DMS 273 treated with DMSO at 0.1 percent for 48 hours (cell line): ENCODE results near the gene RBM33.
"Not testable (repeated sequence)": the region's sequence is repeated elsewhere in the genome, so short reads cannot be mapped to it uniquely, and the experiment has no call there.

Experiments used
- DNase-seq: peaks from one replicate; lab custom pipeline; 2025; lab: John Stamatoyannopoulos, UW

RBM33 gene

GRCh38 chr7:155644178-155644970 lies at the start of gene RBM33:
Gene RBM33, plus strand, starts transcription at chr7:155644661. Its CDS starts 216 bp downstream, at chr7:155644877.
- peak; percentile 87 for DNase-seq

DNA sequence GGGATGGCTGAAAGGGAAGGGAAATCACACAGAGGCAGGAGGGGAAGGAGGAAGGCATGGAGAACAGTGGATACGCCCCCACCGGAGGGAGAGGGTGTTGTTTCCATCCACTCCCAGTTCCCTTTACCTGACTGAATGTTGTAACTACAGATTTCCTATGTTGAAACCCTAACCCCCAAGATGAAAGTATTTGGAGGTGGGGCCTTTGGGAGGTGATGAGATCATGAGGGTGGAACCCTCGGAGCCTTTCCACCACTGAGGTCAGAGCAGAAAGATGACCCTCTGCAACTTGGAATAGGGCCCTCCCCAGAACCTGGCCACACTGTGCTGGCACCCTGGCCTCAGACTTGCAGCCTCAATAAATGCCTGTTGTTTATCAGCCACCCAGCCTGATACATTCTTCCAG lies 49.5 kb upstream of the RBM33 start:
- no peak for DNase-seq

GRCh38 chr7:155597753-155598140 lies 46.7 kb upstream of the RBM33 start:
- DNase-seq: no peak

- DNase-seq: peak; percentile 19
Measured at GRCh38 chr7:155598810-155599210, 45.7 kb upstream of the RBM33 start.

GRCh38 chr7:155602156-155602555 lies 42.3 kb upstream of the RBM33 start:
- DNase-seq: no peak

GRCh38 chr7:155602750-155603149 lies 41.7 kb upstream of the RBM33 start:
- DNase-seq: no peak

- DNase-seq: no peak
Measured at GRCh38 chr7:155603205-155603857, 41.1 kb upstream of the RBM33 start.

DNA sequence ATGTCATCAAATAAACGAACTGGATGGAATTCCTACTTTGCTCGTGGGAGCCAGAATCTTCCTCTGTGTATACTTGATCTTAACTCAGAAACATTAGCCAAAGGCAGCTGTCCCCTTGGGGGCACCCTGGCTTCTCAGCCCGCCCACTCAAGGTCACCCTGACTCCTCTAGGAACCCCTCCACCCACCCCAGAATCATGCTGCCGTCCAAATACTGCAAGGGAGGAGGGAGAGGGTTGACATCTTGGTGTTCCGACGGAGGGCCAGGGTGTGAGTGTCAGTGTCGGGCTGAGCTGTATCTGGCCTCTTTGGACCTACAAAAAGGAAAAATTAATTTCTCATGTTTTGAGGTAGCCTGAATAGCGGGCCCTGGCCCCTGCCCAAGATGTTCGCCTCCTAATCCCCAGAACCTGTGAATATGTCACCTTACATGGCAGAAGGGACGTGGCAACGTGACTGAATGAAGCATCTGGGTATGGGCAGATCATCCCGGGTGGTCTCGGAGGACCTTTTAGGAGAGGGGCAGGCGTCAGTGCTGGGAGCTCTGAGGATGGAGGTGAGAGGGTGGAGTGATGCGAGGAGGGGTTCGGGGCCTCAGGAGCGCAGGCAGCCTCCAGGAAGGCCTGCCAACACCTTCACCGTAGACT lies 40.5 kb upstream of the RBM33 start:
- DNase-seq: no peak

DNA sequence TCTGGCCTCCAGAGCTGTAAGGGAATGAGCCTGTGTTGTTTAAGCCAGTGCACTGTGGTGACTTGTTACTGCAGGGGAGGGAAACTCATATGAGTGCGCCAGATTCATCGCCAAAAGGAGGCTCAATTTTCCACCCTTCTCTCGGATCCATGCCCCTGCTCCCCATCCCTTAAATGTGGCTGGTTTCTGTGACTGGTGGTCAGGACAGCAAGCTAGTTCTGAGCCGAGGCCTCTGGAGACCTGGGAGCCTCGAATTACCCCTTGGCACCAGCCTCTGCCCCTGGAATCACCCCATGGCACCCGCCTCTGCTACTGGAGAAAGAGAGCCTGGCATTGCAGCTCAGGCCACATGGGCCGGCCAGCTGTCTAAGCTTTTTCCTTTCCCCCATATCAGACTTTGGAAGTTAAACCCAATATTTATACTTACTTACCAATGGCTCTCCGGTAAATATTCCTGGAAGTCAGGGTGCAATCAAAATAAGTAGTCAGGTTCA lies 39.9 kb upstream of the RBM33 start:
- DNase-seq: no peak

DNA sequence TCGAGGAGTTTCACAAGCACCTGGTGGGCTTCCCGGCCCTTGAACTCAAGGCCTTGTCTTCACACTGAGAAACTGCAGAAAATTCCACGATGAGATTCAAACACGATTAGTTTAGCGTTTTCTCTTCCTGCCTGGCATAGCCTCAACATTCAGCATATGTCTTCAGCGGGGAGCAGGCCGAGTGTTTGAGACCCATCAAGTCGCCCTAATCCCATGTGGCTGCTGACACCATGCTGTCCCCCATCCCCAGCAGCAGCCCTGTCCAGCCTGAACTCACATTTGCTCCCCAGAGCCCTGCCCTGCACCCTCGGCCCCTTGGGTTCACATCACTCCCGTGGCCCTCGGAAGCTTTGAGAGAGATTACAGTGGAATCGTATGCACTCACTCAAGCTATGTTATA lies 35.3 kb upstream of the RBM33 start:
- DNase-seq: no peak

DNA sequence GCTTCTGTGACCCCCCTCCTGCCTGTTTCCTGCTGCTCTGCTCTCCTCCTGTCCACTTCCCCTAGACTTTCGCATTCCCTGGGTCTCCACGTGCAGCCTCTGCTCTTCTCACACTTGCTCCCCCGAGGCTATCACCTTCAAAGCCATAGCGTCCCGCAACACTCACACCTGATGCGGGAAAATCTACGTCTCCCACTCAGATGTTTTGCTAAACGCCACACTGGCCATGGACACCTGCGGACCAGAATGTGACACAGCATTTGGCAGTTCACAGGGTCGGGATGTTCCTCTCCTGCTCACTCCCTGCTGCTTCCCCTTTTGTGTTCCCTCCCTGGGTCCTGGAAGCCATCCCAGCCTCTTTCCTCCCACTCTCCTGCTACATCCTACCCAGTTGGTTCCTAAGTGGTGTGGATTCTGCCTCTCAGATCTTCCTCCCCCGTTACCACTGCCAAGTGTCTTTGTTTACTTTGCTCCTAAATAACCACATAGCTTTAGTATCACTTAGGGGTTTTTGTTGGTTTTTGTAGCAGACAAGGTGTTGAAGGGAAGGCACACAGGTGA lies 33.7 kb upstream of the RBM33 start:
- no peak for DNase-seq

DNA sequence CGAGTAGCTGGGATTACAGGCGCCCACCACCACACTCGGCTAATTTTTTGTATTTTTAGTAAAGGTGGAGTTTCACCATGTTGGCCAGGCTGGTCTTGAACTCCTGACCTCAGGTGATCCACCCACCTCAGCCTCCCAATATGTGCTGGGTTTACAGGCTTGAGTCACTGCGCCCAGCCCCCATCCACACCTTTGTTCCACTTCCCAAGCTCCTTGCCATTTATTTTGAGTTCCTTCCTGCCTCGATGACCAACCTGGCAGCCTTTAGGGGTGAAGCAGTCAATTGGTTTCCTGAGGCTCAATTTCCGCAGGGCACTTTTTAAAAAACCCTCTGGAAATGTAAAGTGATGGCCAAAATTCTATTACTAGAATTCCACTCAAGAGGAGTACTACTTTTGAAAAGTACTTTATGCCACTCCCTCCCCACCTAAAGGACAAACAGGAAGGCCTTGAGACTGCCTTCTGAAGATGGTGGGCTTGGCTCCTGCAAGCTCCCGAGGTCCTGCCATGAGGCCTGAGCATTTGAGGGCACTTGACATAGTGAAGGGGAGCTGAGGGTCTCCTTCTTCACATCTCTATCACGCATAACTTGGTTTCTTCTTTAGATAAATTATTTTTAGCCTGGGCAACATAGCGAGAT lies 32.5 kb upstream of the RBM33 start:
- DNase-seq: no peak

DNA sequence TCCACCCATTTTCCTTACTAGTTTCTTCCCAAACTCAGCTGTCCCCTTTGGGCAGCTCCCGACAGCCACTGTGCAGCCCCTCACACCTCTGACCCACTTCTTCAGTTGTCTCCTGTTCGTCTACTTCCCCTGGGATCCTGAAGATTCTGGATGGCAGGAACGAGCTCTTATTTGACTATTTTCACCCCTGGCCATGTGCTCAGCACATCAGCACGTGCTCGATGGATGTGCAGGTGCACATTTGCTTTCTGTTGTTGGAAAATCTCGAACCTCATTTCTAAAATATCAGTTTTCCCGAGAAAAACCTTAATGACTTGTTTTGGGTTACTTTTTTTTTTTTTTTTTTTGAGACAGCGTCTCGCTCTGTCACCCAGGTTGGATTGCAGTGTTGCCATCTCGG lies 31.8 kb upstream of the RBM33 start:
- DNase-seq: no peak

DNA sequence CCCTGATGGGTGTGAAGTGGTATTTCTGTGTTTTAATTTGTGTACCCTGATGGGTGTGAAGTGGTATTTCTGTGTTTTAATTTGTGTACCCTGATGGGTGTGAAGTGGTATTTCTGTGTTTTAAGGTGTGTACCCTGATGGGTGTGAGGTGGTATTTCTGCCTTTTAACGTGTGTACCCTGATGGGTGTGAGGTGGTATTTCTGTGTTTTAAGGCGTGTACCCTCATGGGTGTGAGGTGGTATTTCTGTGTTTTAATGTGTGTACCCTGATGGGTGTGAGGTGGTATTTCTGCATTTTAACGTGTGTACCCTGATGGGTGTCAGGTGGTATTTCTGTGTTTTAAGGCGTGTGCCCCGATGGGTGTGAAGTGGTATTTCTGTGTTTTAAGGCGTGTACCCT lies 29.4 kb upstream of the RBM33 start:
- not testable (repeated sequence) for DNase-seq

DNA sequence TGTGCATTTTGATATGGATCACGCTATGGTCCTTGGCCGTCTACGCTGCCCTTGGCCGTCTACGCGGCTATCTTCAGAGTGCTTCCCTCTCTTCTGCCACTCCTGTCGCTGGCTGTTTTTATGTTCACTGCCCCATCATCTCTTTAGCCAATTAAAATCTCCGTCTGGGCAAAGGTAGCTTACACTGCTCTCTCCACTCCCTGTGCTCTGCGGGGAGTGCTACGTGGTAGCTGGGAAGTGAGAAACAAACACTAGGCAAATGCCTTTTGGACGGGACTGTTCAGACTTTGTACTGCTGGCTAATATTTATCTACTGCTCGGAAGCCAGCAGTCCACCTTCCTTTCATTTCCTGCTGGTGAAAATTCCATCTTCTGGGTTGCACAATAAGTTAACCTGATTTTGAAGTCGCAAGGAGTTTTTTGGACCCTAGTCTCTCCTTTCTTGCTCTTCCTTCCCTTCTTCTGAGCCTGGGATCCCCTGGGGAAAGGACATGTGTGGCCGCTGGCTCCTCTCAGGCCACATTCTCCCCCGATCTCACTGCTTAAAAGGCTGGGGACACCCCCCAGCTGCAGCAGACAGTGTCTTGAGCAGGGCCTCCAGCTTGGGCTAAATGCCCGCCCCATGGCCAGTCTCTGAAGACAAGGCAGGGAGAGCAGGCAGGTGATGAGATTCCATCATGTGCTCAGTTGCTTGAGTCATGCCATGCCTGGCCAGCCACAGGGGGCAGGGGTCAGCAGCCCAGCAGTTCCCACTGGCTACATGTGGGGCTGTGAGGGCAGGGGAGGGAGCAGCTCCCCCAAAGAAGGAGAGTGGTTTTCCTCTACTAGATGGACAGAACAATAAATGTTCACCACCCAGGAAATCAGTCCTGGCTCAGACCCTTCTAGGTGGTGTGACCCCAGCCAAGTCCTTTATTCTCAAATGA lies 25.5 kb upstream of the RBM33 start:
- DNase-seq: no peak

- no peak for DNase-seq
Measured at GRCh38 chr7:155619634-155620271, 24.7 kb upstream of the RBM33 start.

GRCh38 chr7:155620497-155620896 lies 24.0 kb upstream of the RBM33 start:
- DNase-seq: no peak

DNA sequence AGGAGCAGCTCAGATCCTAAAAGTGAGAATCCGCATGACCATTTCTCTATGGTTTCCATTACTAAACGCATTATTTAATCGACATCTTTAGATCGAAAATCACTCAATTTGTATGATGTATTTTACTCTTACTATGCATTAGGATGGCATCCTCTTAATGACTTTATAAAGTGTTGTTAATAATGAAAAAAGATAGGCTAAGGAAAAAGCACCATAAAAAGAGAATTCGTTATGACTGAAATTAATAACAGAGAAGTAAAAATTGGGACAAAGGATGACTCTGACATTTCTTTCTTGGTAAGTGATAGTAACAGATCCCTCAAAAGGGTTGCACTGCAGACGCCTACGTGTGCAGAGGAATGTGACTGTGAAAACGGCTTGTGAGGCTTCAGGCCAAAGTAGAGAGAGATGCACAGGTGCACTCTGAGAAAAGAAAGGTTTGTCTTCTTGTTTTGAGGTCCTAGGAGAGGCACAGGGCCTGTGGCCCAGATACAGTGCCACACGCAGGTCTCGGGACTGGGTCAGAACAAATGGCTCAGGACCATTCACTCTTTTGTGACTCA lies 23.0 kb upstream of the RBM33 start:
- DNase-seq: no peak

DNA sequence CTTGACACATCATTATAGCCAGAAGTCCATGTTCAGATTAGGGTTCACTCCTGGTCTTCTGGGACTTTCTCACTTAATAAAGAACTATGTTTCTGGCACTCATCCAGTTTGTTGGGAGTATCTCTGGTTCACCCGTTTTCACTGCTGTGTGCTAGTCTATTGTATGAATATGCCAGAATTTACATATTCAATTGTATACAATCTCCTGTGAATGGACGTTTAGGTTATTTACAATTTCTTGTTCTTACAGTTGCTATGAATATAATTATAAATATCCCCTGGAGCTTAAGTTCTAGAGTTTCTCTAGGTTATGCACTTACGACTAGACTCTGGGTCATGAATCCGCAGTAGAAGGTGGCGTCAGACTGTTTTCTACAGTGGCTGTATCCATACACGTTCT lies 20.0 kb upstream of the RBM33 start:
- no peak for DNase-seq

DNA sequence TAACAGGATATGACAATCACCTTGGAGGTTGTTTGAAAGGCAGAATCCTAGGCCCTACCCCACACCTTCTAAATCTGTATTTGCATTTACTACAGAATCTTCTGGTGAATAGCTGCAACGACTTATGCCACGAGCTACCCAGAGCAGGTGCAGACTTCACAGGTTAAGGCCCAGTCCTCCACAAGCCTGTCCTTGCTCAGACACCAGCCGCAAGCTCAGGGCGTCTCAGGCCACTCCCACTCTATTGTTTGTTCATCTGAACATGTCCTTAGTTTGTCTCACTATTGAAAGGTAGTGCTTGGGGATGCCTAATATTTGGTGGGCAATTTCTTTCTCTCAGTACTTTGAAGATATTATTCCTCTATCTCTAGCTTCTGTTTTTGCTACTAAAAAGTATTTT lies 18.9 kb upstream of the RBM33 start:
- DNase-seq: no peak
